NB4 (cell line): ENCODE data around the gene CDH1.

ENCODE experiments used
- MYC ChIP-seq: IDR thresholded peaks from 2 replicates; pipeline ENCODE4 v1.6.1; 2011; ENCODE audit warnings: low read depth, low read length
- TF ChIP-seq, protein P1 (sequence below): IDR thresholded peaks from 2 replicates; pipeline ENCODE4 v1.6.1; 2011; ENCODE audit warnings: low read depth, low read length
- TF ChIP-seq, protein P2 (sequence below): IDR thresholded peaks from one replicate; pipeline ENCODE4 v1.5.1; 2012; ENCODE audit warnings: low read depth, low read length

GRCh38 chr16:68790130-68790761 is 53.2 kb downstream of the CDH1 start:
- TF ChIP-seq, protein P1, sequence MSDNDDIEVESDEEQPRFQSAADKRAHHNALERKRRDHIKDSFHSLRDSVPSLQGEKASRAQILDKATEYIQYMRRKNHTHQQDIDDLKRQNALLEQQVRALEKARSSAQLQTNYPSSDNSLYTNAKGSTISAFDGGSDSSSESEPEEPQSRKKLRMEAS: no peak
- TF ChIP-seq, protein P2, sequence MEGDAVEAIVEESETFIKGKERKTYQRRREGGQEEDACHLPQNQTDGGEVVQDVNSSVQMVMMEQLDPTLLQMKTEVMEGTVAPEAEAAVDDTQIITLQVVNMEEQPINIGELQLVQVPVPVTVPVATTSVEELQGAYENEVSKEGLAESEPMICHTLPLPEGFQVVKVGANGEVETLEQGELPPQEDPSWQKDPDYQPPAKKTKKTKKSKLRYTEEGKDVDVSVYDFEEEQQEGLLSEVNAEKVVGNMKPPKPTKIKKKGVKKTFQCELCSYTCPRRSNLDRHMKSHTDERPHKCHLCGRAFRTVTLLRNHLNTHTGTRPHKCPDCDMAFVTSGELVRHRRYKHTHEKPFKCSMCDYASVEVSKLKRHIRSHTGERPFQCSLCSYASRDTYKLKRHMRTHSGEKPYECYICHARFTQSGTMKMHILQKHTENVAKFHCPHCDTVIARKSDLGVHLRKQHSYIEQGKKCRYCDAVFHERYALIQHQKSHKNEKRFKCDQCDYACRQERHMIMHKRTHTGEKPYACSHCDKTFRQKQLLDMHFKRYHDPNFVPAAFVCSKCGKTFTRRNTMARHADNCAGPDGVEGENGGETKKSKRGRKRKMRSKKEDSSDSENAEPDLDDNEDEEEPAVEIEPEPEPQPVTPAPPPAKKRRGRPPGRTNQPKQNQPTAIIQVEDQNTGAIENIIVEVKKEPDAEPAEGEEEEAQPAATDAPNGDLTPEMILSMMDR: no peak
- no peak for TF ChIP-seq MYC
